Liver (tissue), 9 donors: Measurements from ENCODE around the gene METTL3. TPM values are rescaled to one million over a fixed set of nuclear protein-coding genes. Genes with fewer than 3 reads are reported as not detected.
A peak's percentile ranks its signal among the peaks of the same experiment; 100 is the strongest.

Experiments
- DNase-seq: peaks from one replicate; pipeline ENCODE4 v3.0.0-alpha.2; 2017; ENCODE audit warnings: low spot score
- H3K27ac ChIP-seq, 2 donors: one replicate each; pipeline ENCODE4 v1.7.0; 2013; ENCODE audit warnings: inconsistent platforms in 2 of 2, low read length in 2 of 2, control low read depth in 1 of 2, low read depth in 1 of 2, mild to moderate bottlenecking in 1 of 2
- H3K27me3 ChIP-seq, 4 donors: one replicate each; pipeline versions ENCODE4 v1.6.1 to v1.7.0; 2013; ENCODE audit warnings: low read length in 3 of 4, inconsistent platforms in 1 of 4, mild to moderate bottlenecking in 1 of 4, moderate library complexity in 1 of 4; ENCODE audit not compliant: control insufficient read depth in 4 of 4, insufficient read depth in 4 of 4
- H3K36me3 ChIP-seq, 4 donors: one replicate each; pipeline versions ENCODE4 v1.6.1 to v1.7.0; 2013; ENCODE audit warnings: low read length in 3 of 4, mild to moderate bottlenecking in 3 of 4, low read depth in 1 of 4, moderate library complexity in 1 of 4; ENCODE audit not compliant: control insufficient read depth in 4 of 4, insufficient read depth in 3 of 4
- H3K4me1 ChIP-seq, 4 donors: one replicate each; pipeline versions ENCODE4 v1.6.1 to v1.7.0; 2013; ENCODE audit warnings: low read length in 3 of 4, mild to moderate bottlenecking in 3 of 4, moderate library complexity in 1 of 4; ENCODE audit not compliant: control insufficient read depth in 4 of 4, insufficient read depth in 4 of 4
- H3K4me3 ChIP-seq, 3 donors: one replicate each; pipeline versions ENCODE4 v1.6.1 to v1.7.0; 2013; ENCODE audit warnings: low read length in 3 of 3, control low read depth in 1 of 3, low read depth in 1 of 3, mild to moderate bottlenecking in 1 of 3
- H3K9ac ChIP-seq, 2 donors: one replicate each; pipeline ENCODE4 v1.7.0; 2013; ENCODE audit warnings: low read length in 2 of 2, mild to moderate bottlenecking in 2 of 2, moderate library complexity in 2 of 2, control low read depth in 1 of 2, low read depth in 1 of 2
- H3K9me3 ChIP-seq, 4 donors: one replicate each; pipeline versions ENCODE4 v1.6.1 to v1.7.0; 2013; ENCODE audit warnings: low read length in 3 of 4; ENCODE audit not compliant: control insufficient read depth in 4 of 4
- CTCF ChIP-seq: fragments of 150-350 bp; IDR thresholded peaks from 2 replicates; pipeline ENCODE4 v1.5.1; 2017; ENCODE audit warnings: improper control_type of control experiment, low read depth, low read length; ENCODE audit not compliant: missing input control
- EGR1 ChIP-seq, 2 donors: IDR thresholded peaks; 2 replicates each; pipeline ENCODE4 v1.6.1; 2016 to 2018; ENCODE audit warnings: antibody characterized with exemption in 2 of 2, low read depth in 2 of 2
- FOXA1 ChIP-seq: IDR thresholded peaks from 2 replicates; pipeline ENCODE4 v1.6.1; 2016; ENCODE audit warnings: antibody characterized with exemption
- FOXA2 ChIP-seq: IDR thresholded peaks from 2 replicates; pipeline ENCODE4 v1.6.1; 2016; ENCODE audit warnings: antibody characterized with exemption
- GABPA ChIP-seq, 2 donors: IDR thresholded peaks in 1 of 2; conservative IDR thresholded peaks in 1 of 2; 2 replicates each; pipeline ENCODE4 v1.6.1; 2016; ENCODE audit warnings: antibody characterized with exemption in 2 of 2, mild to moderate bottlenecking in 1 of 2, moderate library complexity in 1 of 2
- HNF4A ChIP-seq, 2 donors: conservative IDR thresholded peaks; 2 replicates each; pipeline ENCODE4 v1.6.1; 2016; ENCODE audit warnings: antibody characterized with exemption in 2 of 2, mild to moderate bottlenecking in 2 of 2
- HNF4G ChIP-seq: IDR thresholded peaks from 2 replicates; pipeline ENCODE4 v1.6.1; 2016; ENCODE audit warnings: antibody characterized with exemption
- JUND ChIP-seq, 2 donors: IDR thresholded peaks; 2 replicates each; pipeline ENCODE4 v1.6.1; 2016; ENCODE audit warnings: antibody characterized with exemption in 2 of 2
- MAX ChIP-seq: IDR thresholded peaks from 2 replicates; pipeline ENCODE4 v1.6.1; 2016; ENCODE audit warnings: antibody characterized with exemption
- NR2F2 ChIP-seq: IDR thresholded peaks from 2 replicates; pipeline ENCODE4 v1.6.1; 2016; ENCODE audit warnings: antibody characterized with exemption
- RAD21 ChIP-seq, 2 donors: IDR thresholded peaks; 2 replicates each; pipeline ENCODE4 v1.6.1; 2016; ENCODE audit warnings: antibody characterized with exemption in 2 of 2, mild to moderate bottlenecking in 2 of 2
- REST ChIP-seq: IDR thresholded peaks from 2 replicates; pipeline ENCODE4 v1.6.1; 2016; ENCODE audit warnings: antibody characterized with exemption, mild to moderate bottlenecking
- RXRA ChIP-seq, 2 donors: IDR thresholded peaks; 2 replicates each; pipeline ENCODE4 v1.6.1; 2017 to 2018; ENCODE audit warnings: antibody characterized with exemption in 2 of 2, mild to moderate bottlenecking in 1 of 2
- SP1 ChIP-seq: IDR thresholded peaks from 2 replicates; pipeline ENCODE4 v1.6.1; 2018; ENCODE audit warnings: antibody characterized with exemption, mild to moderate bottlenecking
- TAF1 ChIP-seq: conservative IDR thresholded peaks from 2 replicates; pipeline ENCODE4 v1.6.1; 2016; ENCODE audit warnings: antibody characterized with exemption, mild to moderate bottlenecking
- YY1 ChIP-seq: IDR thresholded peaks from 2 replicates; pipeline ENCODE4 v1.6.1; 2016; ENCODE audit warnings: antibody characterized with exemption, mild to moderate bottlenecking
- WGBS: extraction: QIAGEN DNeasy Blood & Tissue Kit; methylation state at CpG from one replicate; pipeline ENCODE4 v1.1.7; 2013; 5-methylcytosine and 5-hydroxymethylcytosine counted together
- polyA plus RNA-seq, 2 donors: library from polyadenylated mRNA; stranded (reverse) in 1 of 2; unstranded in 1 of 2; fragments of 200-250 nt in 1 of 2; fragments of >200 nt in 1 of 2; fragmentation: Nextera tagmentation in 1 of 2; extraction: Ambion mirVana in 1 of 2; gene quantifications; one replicate each; pipeline versions ENCODE4 v1.2.1 to v1.2.3, GENCODE V29; 2013 to 2015
- total RNA-seq, 2 donors: library from RNA; depleted of rRNA; stranded (reverse); fragments of >200 nt; gene quantifications; one replicate each; pipeline ENCODE4 v1.2.3, GENCODE V29; 2014
- TF ChIP-seq, protein P1 (sequence below): IDR thresholded peaks from 2 replicates; pipeline ENCODE4 v1.6.1; 2016; ENCODE audit warnings: antibody characterized with exemption
- TF ChIP-seq, protein P2 (sequence below): IDR thresholded peaks from 2 replicates; pipeline ENCODE4 v1.6.1; 2016; ENCODE audit warnings: antibody characterized with exemption
- donor health status: healthy.
- donor health status: healthy.
- donor health status: healthy.
- donor health status: healthy.
- donor health status: healthy.

The METTL3 gene
- total and polyA plus RNA-seq, 4 donors = 10.5 to 50.8 (median 24.9) TPM

DNA sequence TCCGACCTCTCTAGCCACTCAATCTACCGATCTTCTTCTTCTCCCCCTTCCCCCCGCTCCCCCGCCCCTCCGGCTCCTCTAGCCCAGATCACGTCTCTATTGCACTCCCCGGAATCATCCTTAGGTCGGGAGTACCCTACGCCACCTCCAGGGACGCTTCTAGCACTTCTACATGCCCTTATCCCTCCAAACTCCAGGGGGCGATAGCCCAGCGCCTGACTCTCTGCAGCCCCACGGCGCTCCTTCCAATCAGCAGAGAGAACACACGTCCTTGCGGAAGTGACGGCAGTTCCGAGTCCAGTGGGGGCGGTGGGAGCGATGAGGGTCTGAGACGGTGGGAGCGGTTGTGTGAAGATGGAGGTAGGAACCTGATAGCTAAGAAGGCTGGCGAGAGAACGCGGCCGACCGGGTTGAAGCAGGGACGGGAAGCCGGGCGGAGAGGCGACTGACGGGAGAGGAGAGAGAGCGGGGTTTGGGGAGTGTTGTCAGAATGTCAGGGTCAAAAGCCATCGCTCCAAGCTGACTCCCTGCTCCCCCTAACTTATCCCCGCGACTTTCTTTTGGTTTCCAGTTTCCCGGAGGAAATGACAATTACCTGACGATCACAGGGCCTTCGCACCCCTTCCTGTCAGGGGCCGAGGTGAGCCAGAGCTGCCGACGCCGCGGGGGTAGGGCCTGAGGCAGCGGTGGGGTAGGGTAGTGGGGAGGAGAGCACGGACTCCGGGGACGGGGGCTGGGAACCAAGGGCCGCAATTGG lies 34.0 kb downstream of the METTL3 start, which contains the start of the genes RAB2B and TOX4:
Gene RAB2B, minus strand, starts transcription at position 35 of the 757 bp plus-strand sequence. CDS start 87 bp downstream, outside the sequence.
Gene TOX4, plus strand, starts transcription at position 271 of the 757 bp plus-strand sequence. Its CDS starts 84 bp downstream, at position 355.
- peak within 1 kb of the TSS; percentile 80 to 91 for H3K27ac ChIP-seq
- peak within 1 kb of the TSS; percentile 62 to 100 (median 90) for H3K4me3 ChIP-seq
- peak; percentile 93 for DNase-seq
- H3K9ac ChIP-seq = peak within 1 kb of the TSS; percentile 89 to 95
- peaks cover 8 to 25% (median 15%) of the 10 kb centered on the region in 4 donors for H3K4me1 ChIP-seq
- WGBS = under 1% methylated on average over 49 of the region's 49 CpGs
- no peaks in the 10 kb centered on the region for H3K9me3 ChIP-seq
- H3K27me3 ChIP-seq = no peaks in the 10 kb centered on the region
- TF ChIP-seq FOXA2 = peak; percentile 54
- TF ChIP-seq REST = peak; percentile 22
- peak; percentile 41 to 62 for TF ChIP-seq EGR1 (IDR thresholded peaks at IDR 0.05; ENCODE audit: low read depth in 2 of 2)
- no peak for TF ChIP-seq TAF1
- TF ChIP-seq MAX = peak; percentile 65
- TF ChIP-seq YY1 = peak; percentile 85
- peak; percentile 100 for TF ChIP-seq CTCF
- TF ChIP-seq, protein P1, sequence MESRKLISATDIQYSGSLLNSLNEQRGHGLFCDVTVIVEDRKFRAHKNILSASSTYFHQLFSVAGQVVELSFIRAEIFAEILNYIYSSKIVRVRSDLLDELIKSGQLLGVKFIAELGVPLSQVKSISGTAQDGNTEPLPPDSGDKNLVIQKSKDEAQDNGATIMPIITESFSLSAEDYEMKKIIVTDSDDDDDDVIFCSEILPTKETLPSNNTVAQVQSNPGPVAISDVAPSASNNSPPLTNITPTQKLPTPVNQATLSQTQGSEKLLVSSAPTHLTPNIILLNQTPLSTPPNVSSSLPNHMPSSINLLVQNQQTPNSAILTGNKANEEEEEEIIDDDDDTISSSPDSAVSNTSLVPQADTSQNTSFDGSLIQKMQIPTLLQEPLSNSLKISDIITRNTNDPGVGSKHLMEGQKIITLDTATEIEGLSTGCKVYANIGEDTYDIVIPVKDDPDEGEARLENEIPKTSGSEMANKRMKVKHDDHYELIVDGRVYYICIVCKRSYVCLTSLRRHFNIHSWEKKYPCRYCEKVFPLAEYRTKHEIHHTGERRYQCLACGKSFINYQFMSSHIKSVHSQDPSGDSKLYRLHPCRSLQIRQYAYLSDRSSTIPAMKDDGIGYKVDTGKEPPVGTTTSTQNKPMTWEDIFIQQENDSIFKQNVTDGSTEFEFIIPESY = peak; percentile 42
- peak in 1 of 2 donors; percentile 33 for TF ChIP-seq JUND (IDR thresholded peaks at IDR 0.05)
- peak; percentile 57 for TF ChIP-seq FOXA1
- peak; percentile 77 for TF ChIP-seq SP1
- TF ChIP-seq RXRA (IDR thresholded peaks at IDR 0.05) = peak; percentile 57 to 75
- TF ChIP-seq HNF4A (conservative IDR thresholded peaks at IDR 0.05) = peak; percentile 44 to 62
- peak; percentile 42 for TF ChIP-seq HNF4G
- TF ChIP-seq, protein P2, sequence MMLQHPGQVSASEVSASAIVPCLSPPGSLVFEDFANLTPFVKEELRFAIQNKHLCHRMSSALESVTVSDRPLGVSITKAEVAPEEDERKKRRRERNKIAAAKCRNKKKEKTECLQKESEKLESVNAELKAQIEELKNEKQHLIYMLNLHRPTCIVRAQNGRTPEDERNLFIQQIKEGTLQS = no peak
- TF ChIP-seq NR2F2 = peak; percentile 64
- TF ChIP-seq GABPA (IDR thresholded peaks at IDR 0.05 in 1 of 2, conservative IDR thresholded peaks at IDR 0.05 in 1 of 2) = peak; percentile 77 to 94
- peak; percentile 65 to 79 for TF ChIP-seq RAD21 (IDR thresholded peaks at IDR 0.05)
- peaks cover 0 to 13% (median 2%) of the 10 kb centered on the region in 4 donors for H3K36me3 ChIP-seq
